ENCODE results near the gene ARL5A. TPM values are rescaled to one million over a fixed set of nuclear protein-coding genes. Genes with fewer than 3 reads are reported as not detected.
A peak's percentile ranks its signal among the peaks of the same experiment; 100 is the strongest.

ARL5A gene
- total and polyA plus RNA-seq, 9 of the 15 experiments (the other 6 are each of a cell fraction or from before 2014, with no cell fraction given) = 16.3 to 117 (median 88.4) TPM

GRCh38 chr2:151843691-151844061 is 15.5 kb upstream of the ARL5A start:
- H3K27ac ChIP-seq (ENCODE audit: extremely low read depth, low read depth, low read length) = no peak overlapping the region
- no peak for DNase-seq (ENCODE audit: extremely low read depth in 1 of 4, low spot score in 3 of 4)

More at GRCh38 chr2:151843691-151844061, 15.5 kb upstream of the ARL5A start:
- Histone ChIP-seq H3K79me2 (ENCODE audit: control insufficient read depth, insufficient read depth, low read length) (no peaks in the 10 kb centered on the region), H4K20me1 (replicated peaks; ENCODE audit: control insufficient read depth, insufficient read depth, low read length) (no peaks in the 10 kb centered on the region), H3K4me3 (no peak overlapping the region), H3K4me1 (replicated peaks in 1 of 2; ENCODE audit: control insufficient read depth in 2 of 2, insufficient read depth in 2 of 2, low read length in 2 of 2) (peaks cover 0 to 8% of the 10 kb centered on the region in 2 experiments; a peak in 2 of 5 replicates), H3K36me3 (ENCODE audit: control insufficient read depth, insufficient read depth, low read length) (no peaks in the 10 kb centered on the region), H3K9ac (ENCODE audit: insufficient read depth in 1 of 2, low read depth in 2 of 2, low read length in 2 of 2) (no peak overlapping the region), H3K27me3 (ENCODE audit: control insufficient read depth in 2 of 2, insufficient read depth in 2 of 2, low read length in 2 of 2) (no peaks in the 10 kb centered on the region; a peak in 1 of 5 replicates), H3K4me2 (ENCODE audit: insufficient read depth, low read length) (no peak overlapping the region), H2AFZ (ENCODE audit: low read depth, low read length) (no peak overlapping the region), H3K9me3 (replicated peaks; ENCODE audit: control insufficient read depth, insufficient read depth, low read depth, low read length) (no peaks in the 10 kb centered on the region), H3K9me1 (ENCODE audit: control insufficient read depth, insufficient read depth, low read length) (no peaks in the 10 kb centered on the region)
- no peak for ATAC-seq
- no peak for TF ChIP-seq EGR1 (conservative IDR thresholded peaks at IDR 0.05)
- no peak for TF ChIP-seq MIER1 (IDR thresholded peaks at IDR 0.05; ENCODE audit: low read depth)
- peak; percentile 36; the same call in 1 of the 2 replicates for TF ChIP-seq RFX1 (IDR thresholded peaks at IDR 0.05)
- TF ChIP-seq YY1 (IDR thresholded peaks at IDR 0.05; ENCODE audit: borderline replicate concordance in 1 of 3, control insufficient read depth in 1 of 3, extremely low read depth in 1 of 3, insufficient read depth in 3 of 3, insufficient read length in 1 of 3, insufficient replicate concordance in 2 of 3, low read depth in 1 of 3, low read length in 2 of 3) = no peak
- no peak for TF ChIP-seq GTF2E2 (tag; IDR thresholded peaks at IDR 0.05)
- no peak for TF ChIP-seq ARID3A (IDR thresholded peaks at IDR 0.05; ENCODE audit: borderline replicate concordance, low read depth, low read length)
- TF ChIP-seq SRF (CRISPR knock-in tag; IDR thresholded peaks at IDR 0.05) = no peak
- no peak for TF ChIP-seq ZBTB34 (CRISPR knock-in tag; IDR thresholded peaks at IDR 0.05)
- WGBS (ENCODE audit: insufficient coverage, low coverage, missing lambda C conversion rate) = 50% methylated on average over 1 of the region's 1 CpG
- no TSS peak for BruUV-seq (replicated peaks)
- in situ Hi-C loops (cut with MboI) = no loop called here
- ChIA-PET CTCF (ENCODE audit: low intra/inter-chr PET ratio) (no interaction called here), POLR2A (interaction anchor here (0.6 kb wide), 1 partner anchor 24 kb away, joined by 3 read pairs; no protein-coding TSS in a partner anchor)
- intact Hi-C loops (cut with micrococcal nuclease) = no loop called here
- FAIRE-seq = no peak

Measured in K562 (cell line).